Dedifferentiated amniotic fluid mesenchymal stem cell (primary cell): ENCODE data around the gene ATXN7L1.
"Not testable (repeated sequence)": the region's sequence is repeated elsewhere in the genome, so short reads cannot be mapped to it uniquely, and the experiment has no call there.

Experiments used
- DNase-seq: peaks from one replicate; pipeline ENCODE4 v3.0.0-alpha.2; 2016; ENCODE audit errors: extremely low spot score

The ATXN7L1 gene

GRCh38 chr7:105802604-105803428 lies 73.6 kb downstream of the ATXN7L1 start:
- DNase-seq: no peak

GRCh38 chr7:105800849-105801534 lies 75.4 kb downstream of the ATXN7L1 start:
- no peak for DNase-seq

- no peak for DNase-seq
Measured at GRCh38 chr7:105800442-105800841, 76.0 kb downstream of the ATXN7L1 start.

- no peak for DNase-seq
Measured at GRCh38 chr7:105799677-105800076, 76.7 kb downstream of the ATXN7L1 start.

- no peak for DNase-seq
Measured at GRCh38 chr7:105799006-105799405, 77.4 kb downstream of the ATXN7L1 start.

- DNase-seq: no peak
Measured at GRCh38 chr7:105797652-105798051, 78.7 kb downstream of the ATXN7L1 start.

- no peak for DNase-seq
Measured at GRCh38 chr7:105796365-105796764, 80.0 kb downstream of the ATXN7L1 start.

GRCh38 chr7:105794741-105795729 lies 81.4 kb downstream of the ATXN7L1 start:
- DNase-seq: peak; percentile 34

GRCh38 chr7:105792488-105793370 lies 83.7 kb downstream of the ATXN7L1 start:
- DNase-seq: no peak

- no peak for DNase-seq
Measured at GRCh38 chr7:105791926-105792325, 84.5 kb downstream of the ATXN7L1 start.

GRCh38 chr7:105790996-105791395 lies 85.4 kb downstream of the ATXN7L1 start:
- no peak for DNase-seq

- not testable (repeated sequence) for DNase-seq
Measured at GRCh38 chr7:105790452-105790851, 85.9 kb downstream of the ATXN7L1 start.

- DNase-seq: no peak
Measured at GRCh38 chr7:105788816-105789349, 87.5 kb downstream of the ATXN7L1 start.

- no peak for DNase-seq
Measured at GRCh38 chr7:105788356-105788755, 88.0 kb downstream of the ATXN7L1 start.

- no peak for DNase-seq
Measured at GRCh38 chr7:105787793-105788192, 88.6 kb downstream of the ATXN7L1 start.

GRCh38 chr7:105786520-105787470 lies 89.6 kb downstream of the ATXN7L1 start:
- no peak for DNase-seq

GRCh38 chr7:105782391-105783042 lies 93.9 kb downstream of the ATXN7L1 start:
- DNase-seq: peak; percentile 77

GRCh38 chr7:105779856-105780780 lies 96.3 kb downstream of the ATXN7L1 start:
- DNase-seq: no peak
